GM12874 (cell line): ENCODE data around the gene RANBP17.

Source experiments
- TF ChIP-seq, protein P1 (sequence below): IDR thresholded peaks from 2 replicates; pipeline ENCODE4 v1.5.1; 2011; ENCODE audit warnings: low read depth, mild to moderate bottlenecking, control low read depth, low read length, moderate library complexity; ENCODE audit not compliant: insufficient read depth

Gene RANBP17

DNA sequence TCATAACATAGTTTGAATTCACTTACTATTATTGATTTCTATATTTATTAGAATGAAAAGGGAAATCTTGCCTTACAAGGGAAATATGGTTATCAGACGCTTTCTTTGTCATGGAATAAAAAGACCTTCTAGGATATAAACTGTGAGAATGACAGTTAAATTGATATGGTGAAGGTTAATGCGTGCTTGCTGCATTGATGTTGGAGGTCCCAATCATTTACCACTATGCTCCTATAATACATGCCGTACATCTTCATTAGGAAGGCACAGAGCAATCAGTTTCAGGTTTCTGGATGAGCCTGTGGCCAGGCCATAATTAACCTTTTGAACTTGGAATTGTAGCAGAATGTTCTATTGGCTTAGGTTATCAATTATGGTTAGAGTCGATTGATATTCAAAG is 245.9 kb downstream of the RANBP17 start:
- TF ChIP-seq, protein P1, sequence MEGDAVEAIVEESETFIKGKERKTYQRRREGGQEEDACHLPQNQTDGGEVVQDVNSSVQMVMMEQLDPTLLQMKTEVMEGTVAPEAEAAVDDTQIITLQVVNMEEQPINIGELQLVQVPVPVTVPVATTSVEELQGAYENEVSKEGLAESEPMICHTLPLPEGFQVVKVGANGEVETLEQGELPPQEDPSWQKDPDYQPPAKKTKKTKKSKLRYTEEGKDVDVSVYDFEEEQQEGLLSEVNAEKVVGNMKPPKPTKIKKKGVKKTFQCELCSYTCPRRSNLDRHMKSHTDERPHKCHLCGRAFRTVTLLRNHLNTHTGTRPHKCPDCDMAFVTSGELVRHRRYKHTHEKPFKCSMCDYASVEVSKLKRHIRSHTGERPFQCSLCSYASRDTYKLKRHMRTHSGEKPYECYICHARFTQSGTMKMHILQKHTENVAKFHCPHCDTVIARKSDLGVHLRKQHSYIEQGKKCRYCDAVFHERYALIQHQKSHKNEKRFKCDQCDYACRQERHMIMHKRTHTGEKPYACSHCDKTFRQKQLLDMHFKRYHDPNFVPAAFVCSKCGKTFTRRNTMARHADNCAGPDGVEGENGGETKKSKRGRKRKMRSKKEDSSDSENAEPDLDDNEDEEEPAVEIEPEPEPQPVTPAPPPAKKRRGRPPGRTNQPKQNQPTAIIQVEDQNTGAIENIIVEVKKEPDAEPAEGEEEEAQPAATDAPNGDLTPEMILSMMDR = no peak

DNA sequence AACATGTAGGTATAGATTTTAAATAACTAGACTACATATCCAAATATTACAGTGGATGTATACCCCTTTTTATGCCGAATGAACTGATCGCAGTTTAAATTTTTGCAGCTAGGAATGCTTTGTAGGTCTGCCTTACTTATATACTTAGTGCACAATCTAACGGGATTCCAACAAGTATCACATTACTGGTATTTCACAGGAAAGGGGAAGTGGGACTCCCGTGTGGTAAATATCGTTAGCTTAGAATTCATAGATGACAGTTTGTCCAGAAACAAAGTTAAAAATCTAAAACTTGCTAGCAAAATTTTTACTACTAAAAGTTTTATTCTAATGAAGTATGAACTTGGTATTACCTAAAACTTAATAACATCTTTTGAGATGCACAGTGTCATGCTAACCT is 253.7 kb downstream of the RANBP17 start:
- TF ChIP-seq, protein P1 = no peak

DNA sequence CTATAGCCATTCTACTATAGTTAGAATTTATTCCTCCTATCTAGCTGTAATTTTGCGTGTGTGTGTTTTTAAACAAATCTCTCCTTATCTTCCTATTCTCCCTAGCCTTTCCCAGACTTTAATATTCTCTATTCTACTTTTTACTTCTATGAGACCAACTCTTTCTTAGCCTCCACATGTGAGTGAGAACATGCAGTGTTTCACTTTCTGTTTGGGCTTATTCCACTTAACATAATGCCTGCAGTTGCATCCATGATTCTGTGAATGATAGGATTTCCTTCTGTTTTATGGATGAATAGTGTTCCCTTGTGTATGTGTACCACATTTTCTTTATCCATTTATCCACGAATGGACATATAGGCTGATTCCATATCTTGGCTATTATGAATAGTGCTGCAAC is 254.9 kb downstream of the RANBP17 start:
- TF ChIP-seq, protein P1 = no peak

DNA sequence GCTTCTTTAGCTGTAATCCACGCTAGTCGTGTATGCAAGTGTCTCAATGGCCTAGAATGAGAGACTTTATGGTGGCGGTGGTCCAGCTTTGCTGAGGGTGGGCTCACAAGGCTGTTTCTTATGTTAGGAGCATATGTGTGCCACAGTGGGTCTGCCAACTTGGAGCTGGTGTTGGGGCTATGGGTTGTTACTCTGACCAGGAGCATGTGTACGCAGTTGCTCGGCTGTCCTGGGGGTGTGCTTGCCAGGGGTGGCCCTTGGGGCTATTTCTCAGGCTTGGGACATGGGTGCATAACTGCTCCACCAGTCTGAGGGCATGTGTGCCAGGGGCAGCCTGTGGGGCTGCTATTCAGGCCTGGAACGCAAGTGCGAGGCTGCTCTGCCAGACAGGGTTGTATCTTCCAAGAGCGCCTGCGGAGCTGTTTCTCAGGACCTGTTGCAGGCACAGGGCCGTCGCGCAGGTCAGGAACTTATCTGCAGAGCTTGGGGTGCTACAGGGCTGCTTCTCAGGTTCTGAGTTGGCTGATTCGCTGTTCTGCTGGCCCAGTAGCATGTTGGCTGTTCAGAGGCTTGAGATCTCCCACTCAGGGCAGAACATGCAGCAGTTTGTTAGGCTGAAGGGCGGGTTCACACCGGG is 259.3 kb downstream of the RANBP17 start:
- TF ChIP-seq, protein P1 = no peak

DNA sequence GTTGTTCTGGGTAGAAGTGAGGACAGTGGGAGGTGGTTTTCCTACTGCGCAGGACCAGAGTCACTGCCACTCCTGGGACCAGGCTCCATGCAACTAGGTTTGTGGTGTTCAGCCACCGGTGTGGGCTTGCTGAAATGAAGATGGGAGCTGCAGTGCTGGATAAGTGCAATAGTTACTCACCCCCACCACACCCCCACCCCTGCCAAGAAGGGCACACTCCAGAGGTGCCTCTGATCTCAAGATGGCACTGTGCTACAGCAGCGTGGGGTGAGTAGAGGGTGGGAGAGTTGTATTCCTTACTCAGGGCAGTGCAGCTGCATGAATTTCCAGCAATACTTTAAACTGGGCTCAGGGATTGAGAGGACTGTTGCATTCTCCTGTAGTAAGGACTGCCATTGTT is 259.8 kb downstream of the RANBP17 start:
- TF ChIP-seq, protein P1 = no peak

DNA sequence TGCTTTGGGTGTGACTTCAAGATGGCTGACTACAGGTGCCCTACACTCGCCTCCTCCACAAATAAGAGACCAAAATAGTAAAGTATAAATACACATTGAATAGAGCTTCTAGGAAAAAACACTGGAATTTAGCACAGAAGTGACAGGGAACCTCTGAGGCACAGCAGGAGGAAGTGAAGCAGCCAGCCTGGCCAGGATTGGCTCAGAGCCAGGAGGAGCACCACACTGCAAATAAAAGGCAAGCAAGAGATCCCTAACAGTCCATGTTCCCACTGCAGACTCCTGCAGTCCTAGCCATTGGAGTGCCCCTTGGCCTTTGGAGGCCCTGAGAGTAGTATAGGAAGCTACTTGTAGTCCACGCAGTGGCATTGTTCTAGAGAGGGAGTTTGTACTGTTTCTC is 260.6 kb downstream of the RANBP17 start:
- TF ChIP-seq, protein P1 = no peak

DNA sequence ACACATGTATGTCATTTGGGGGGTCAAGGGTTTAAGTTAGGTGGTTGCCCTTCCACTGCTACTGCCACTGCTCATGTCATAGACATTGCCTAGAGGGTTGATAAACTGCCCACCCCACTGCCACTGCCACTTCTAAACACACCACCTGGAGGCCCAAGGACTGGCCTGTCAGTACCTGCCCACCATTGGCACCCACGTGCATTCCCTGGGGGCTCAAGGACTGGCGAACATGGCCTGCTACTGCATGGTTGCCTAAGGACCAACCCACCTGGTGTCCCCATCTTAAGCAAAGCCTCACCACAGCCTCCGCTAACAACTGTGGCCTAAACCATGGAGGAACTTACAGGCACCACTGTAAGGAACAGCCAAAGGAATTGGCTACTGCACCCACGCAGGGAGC is 261.6 kb downstream of the RANBP17 start:
- TF ChIP-seq, protein P1 = no peak
